T-helper 2 cell treated with Interferon-gamma antibody and Interleukin-4, amounts not matched to agents 5 μg/mL and 100 μg/mL, for 36 hours (primary cell): ENCODE measurements around the gene PNMA8A.

Source experiments
- DNase-seq: peaks from one replicate; pipeline ENCODE4 v3.0.0; 2021; ENCODE audit warnings: low spot score
- H3K27ac Mint-ChIP-seq: one replicate; pipeline ENCODE4 v1.8.0; 2021; ENCODE audit warnings: mild to moderate bottlenecking, mixed read lengths
- H3K27me3 Mint-ChIP-seq: one replicate; pipeline ENCODE4 v1.8.0; 2021; ENCODE audit warnings: low read depth, mixed read lengths
- H3K36me3 Mint-ChIP-seq: one replicate; pipeline ENCODE4 v1.8.0; 2021; ENCODE audit warnings: low read depth, mixed read lengths
- H3K4me1 Mint-ChIP-seq: one replicate; pipeline ENCODE4 v1.8.0; 2021; ENCODE audit warnings: low read depth, mixed read lengths
- H3K4me3 Mint-ChIP-seq: one replicate; pipeline ENCODE4 v1.8.0; 2022; ENCODE audit warnings: mild to moderate bottlenecking, moderate library complexity, mixed read lengths
- H3K9me3 Mint-ChIP-seq: one replicate; pipeline ENCODE4 v1.8.0; 2021; ENCODE audit warnings: mixed read lengths

Gene PNMA8A

GRCh38 chr19:46486358-46486757, 15.0 kb upstream of the PNMA8A start:
- Mint-ChIP-seq H3K27ac (no peak overlapping the region), H3K27me3 (peaks cover 61% of the 10 kb centered on the region), H3K4me1 (peaks cover 5% of the 10 kb centered on the region), H3K36me3 (no peaks in the 10 kb centered on the region), H3K4me3 (no peak overlapping the region), H3K9me3 (no peaks in the 10 kb centered on the region)
- DNase-seq, result no peak

DNA sequence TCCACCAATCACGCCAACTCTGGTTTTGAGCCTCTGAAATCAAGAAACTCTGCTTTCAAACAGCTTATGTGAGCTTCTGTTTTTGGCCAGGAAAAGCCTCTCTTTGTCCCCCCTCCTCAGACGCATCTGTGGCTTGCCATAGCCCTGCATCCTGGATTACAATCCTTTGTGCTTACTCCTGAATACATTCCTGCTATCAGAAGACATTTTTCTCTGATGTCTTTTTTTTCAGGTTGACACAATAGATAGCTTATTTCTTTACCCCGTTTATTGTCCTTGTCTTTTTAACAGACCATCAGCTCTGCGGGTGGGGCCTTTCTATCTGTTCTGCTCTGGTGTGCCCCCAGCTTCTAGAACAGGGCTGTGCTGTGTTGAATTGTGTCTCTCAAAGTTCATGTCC, 13.3 kb upstream of the PNMA8A start:
- Mint-ChIP-seq H3K27me3 (peaks cover 52% of the 10 kb centered on the region), H3K4me3 (no peak overlapping the region), H3K4me1 (peaks cover 5% of the 10 kb centered on the region), H3K36me3 (no peaks in the 10 kb centered on the region), H3K27ac (no peak overlapping the region), H3K9me3 (no peaks in the 10 kb centered on the region)
- no peak for DNase-seq

DNA sequence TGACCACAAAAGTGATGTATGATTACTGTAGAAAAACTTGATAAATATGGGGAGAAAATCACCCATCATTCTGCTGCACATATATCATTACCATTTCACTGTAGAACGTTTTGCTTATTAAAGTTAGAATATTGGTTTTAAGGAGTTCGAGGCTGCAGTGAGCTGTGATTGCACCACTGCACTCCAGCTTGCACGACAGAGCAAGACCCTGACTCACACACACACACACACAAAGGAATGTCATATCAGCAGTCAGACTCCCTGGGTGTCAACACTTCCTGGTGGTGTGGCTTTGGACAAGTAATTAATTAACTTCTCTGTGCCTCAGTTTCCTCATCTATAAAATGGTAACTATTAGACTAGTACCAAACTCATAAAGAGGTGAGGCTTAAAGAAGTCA, 11.3 kb upstream of the PNMA8A start:
- Mint-ChIP-seq H3K27me3 (peaks cover 40% of the 10 kb centered on the region), H3K9me3 (no peaks in the 10 kb centered on the region), H3K4me1 (peaks cover 1% of the 10 kb centered on the region), H3K36me3 (no peaks in the 10 kb centered on the region), H3K27ac (no peak overlapping the region), H3K4me3 (no peak overlapping the region)
- no peak for DNase-seq

- peaks cover 1% of the 10 kb centered on the region for H3K4me1 Mint-ChIP-seq
- H3K27me3 Mint-ChIP-seq, result peaks cover 36% of the 10 kb centered on the region
- H3K9me3 Mint-ChIP-seq, result no peaks in the 10 kb centered on the region
- no peak overlapping the region for H3K27ac Mint-ChIP-seq
- H3K4me3 Mint-ChIP-seq, result no peak overlapping the region
- DNase-seq, result no peak
- no peaks in the 10 kb centered on the region for H3K36me3 Mint-ChIP-seq
Observed at GRCh38 chr19:46481947-46482346, 10.6 kb upstream of the PNMA8A start.

- no peaks in the 10 kb centered on the region for H3K36me3 Mint-ChIP-seq
- H3K27me3 Mint-ChIP-seq, result peaks cover 30% of the 10 kb centered on the region
- no peaks in the 10 kb centered on the region for H3K9me3 Mint-ChIP-seq
- peaks cover 1% of the 10 kb centered on the region for H3K4me1 Mint-ChIP-seq
- H3K27ac Mint-ChIP-seq, result no peak overlapping the region
- DNase-seq, result no peak
- no peak overlapping the region for H3K4me3 Mint-ChIP-seq
Observed at GRCh38 chr19:46481223-46481848, 10.0 kb upstream of the PNMA8A start.

DNA sequence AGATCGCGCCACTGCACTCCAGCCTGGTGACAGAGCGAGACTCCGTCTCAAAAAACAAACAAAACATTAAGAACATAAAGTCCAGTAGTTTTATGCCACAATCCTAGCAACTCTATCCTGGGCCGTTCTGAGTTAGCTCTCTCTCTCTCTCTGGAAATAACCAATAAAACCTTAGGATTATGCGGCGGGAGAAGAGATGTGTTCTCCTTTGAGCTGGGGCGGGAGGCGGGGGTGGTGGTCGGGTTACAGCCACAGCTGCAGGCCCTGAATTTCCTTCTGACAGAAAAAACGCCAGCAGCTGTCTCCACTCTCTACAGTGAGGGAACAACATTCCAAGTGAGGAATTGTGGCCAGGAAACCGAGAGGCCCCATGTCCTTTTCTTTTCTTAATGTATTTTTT, 9.1 kb upstream of the PNMA8A start:
- DNase-seq, result no peak
- Mint-ChIP-seq H3K4me1 (peaks cover 1% of the 10 kb centered on the region), H3K36me3 (no peaks in the 10 kb centered on the region), H3K4me3 (no peak overlapping the region), H3K27ac (no peak overlapping the region), H3K27me3 (peaks cover 28% of the 10 kb centered on the region), H3K9me3 (no peaks in the 10 kb centered on the region)

DNA sequence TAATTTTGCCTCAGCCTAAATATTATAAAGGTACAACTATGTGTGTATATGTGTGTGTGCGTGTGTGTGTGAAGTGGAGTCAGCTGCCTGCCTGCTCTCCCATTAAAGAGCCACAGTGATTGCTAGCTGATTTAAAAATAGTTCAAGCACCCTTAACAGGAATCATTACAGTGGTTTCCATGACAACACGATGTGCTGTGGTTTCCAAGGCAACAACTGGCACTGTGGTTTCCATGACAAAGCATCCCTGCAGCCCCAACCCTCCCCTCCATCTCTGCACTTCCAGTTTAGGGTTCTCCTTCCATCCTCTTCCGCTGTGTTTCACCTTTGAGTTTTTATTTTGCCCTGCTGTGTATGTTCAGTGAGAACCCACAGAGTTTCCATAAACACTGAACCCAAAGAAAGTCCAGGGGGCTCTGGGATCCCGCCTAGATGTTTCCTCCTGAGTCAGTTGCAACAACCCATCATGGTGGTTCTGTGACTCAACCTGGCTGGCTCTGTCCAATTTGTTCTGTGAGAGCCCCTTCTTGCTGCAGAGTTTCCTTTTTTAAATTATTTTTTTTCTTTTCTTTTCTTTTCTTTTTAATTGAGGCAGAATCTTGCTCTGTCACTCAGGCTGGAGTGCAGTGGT, 7.1 kb upstream of the PNMA8A start:
- peak overlapping the region; percentile 26 for H3K27ac Mint-ChIP-seq
- H3K27me3 Mint-ChIP-seq, result peaks cover 40% of the 10 kb centered on the region

GRCh38 chr19:46475986-46476385, 4.6 kb upstream of the PNMA8A start:
- DNase-seq, result no peak

More for the DNA sequence above, 7.1 kb upstream of the PNMA8A start:
- Mint-ChIP-seq H3K36me3 (no peaks in the 10 kb centered on the region), H3K4me3 (no peak overlapping the region), H3K4me1 (peaks cover 1% of the 10 kb centered on the region), H3K9me3 (no peaks in the 10 kb centered on the region)
- no peak for DNase-seq

DNA sequence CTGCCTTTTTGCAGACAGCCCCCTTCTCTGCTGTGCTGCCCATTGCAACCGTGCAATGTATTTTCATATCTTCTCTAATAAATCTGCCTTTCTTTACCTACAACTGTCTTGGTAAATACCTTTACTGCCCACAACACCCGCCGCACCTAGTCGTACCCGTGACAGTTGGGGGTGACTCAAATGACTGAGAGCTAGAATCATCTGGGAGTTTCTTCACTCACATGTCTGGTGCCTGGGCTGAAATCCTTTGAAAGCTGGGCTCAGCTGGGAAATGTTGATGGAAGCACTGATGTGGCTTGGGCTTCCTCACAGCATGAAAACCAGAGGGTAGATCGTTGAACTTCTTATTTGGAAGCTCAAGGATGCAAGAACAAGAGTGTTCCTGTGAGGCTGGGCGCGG, 2.8 kb upstream of the PNMA8A start:
- Mint-ChIP-seq H3K27me3 (peaks cover 50% of the 10 kb centered on the region), H3K4me3 (no peak overlapping the region), H3K27ac (no peak overlapping the region), H3K4me1 (peaks cover 1% of the 10 kb centered on the region), H3K9me3 (no peaks in the 10 kb centered on the region), H3K36me3 (no peaks in the 10 kb centered on the region)
- DNase-seq, result no peak

More at GRCh38 chr19:46475986-46476385, 4.6 kb upstream of the PNMA8A start:
- Mint-ChIP-seq H3K36me3 (no peaks in the 10 kb centered on the region), H3K27me3 (peaks cover 40% of the 10 kb centered on the region), H3K4me3 (no peak overlapping the region), H3K27ac (no peak overlapping the region), H3K9me3 (no peaks in the 10 kb centered on the region), H3K4me1 (peaks cover 1% of the 10 kb centered on the region)

DNA sequence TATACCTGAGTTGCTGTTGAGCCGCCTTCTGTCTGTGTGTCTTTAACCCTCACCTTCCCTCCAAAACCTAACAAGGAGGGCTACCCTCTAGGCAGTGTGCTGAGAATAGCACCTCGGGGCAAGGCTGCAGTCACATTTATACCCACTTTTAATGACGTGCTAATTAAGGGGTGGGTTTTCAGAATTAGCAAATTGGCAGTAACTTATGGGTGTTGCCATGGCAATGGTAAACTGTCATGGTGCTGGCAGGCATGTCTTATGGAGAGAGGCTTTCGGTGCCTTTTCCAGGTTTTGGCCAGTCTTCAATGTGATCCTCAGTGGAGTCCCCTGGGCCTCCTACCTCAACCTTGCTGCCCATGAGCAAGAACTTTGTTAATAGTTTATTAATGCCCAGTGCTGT, 1.2 kb upstream of the PNMA8A start:
- Mint-ChIP-seq H3K27me3 (peaks cover 47% of the 10 kb centered on the region), H3K4me1 (no peaks in the 10 kb centered on the region), H3K9me3 (no peaks in the 10 kb centered on the region), H3K27ac (no peak overlapping the region), H3K36me3 (no peaks in the 10 kb centered on the region), H3K4me3 (no peak overlapping the region)
- DNase-seq, result no peak

DNA sequence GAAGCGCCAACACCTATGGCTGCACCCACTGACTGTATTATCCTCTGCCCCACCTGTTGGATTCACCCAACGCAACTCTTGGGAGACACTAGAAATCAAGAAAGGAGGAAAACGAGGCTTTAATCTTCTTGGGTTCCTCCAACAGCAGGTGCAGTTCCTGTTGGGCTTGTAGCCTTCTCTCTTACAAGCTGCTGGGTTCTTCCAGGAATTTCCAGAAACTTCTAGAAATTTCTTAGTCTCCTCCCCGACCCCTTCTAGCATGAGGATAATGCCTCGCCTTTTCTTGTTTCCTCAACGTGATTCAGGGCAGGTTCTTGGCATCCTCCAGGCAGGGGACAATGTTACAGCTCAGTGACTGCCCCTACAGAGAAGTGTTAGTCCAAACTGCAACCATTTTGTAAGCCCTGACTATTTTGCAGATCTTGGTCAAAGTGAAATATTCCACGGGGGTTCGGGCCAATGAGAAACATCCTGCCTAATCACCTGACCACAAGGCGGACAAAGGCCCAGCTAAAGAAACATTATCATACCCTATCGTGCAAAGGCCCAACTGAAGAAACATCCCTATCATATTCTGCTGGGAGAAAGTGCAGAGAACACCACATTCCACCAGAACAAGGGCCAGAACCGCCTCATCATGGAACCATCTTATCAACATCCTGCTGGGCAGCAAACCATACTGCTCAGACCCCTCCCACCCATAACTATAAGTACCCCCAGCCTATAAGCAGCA, 614 bp upstream of the PNMA8A start:
- Mint-ChIP-seq H3K36me3 (no peaks in the 10 kb centered on the region), H3K9me3 (no peaks in the 10 kb centered on the region), H3K27ac (no peak overlapping the region), H3K27me3 (peaks cover 48% of the 10 kb centered on the region), H3K4me3 (no peak overlapping the region), H3K4me1 (no peaks in the 10 kb centered on the region)
- DNase-seq, result no peak

DNA sequence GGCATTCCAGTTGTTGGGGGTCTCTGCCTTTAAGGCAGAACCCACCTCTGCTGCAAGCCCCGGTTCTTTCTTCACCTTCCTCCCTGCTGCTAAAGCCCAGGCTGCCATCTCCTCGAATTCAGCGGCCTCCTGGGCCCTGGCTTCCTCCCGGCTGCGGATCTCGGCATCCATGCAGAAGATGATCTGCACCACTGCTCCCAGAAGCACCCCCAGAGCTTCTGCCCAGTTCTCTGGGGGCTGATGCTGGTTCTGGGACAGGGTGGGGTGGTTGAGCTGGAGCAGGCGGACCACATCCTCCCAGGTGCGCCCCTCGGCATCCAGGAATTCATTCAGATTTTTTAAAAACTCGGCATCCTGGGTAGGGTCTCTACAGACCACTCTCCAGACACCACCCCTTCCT, 987 bp downstream of the PNMA8A start:
- no peak for DNase-seq
- H3K27me3 Mint-ChIP-seq, result peaks cover 51% of the 10 kb centered on the region
- H3K9me3 Mint-ChIP-seq, result no peaks in the 10 kb centered on the region
- H3K4me3 Mint-ChIP-seq, result no peak overlapping the region
- H3K36me3 Mint-ChIP-seq, result no peaks in the 10 kb centered on the region
- H3K4me1 Mint-ChIP-seq, result no peaks in the 10 kb centered on the region
- no peak overlapping the region for H3K27ac Mint-ChIP-seq

- H3K9me3 Mint-ChIP-seq, result no peaks in the 10 kb centered on the region
- H3K4me1 Mint-ChIP-seq, result no peaks in the 10 kb centered on the region
- peaks cover 51% of the 10 kb centered on the region for H3K27me3 Mint-ChIP-seq
- no peak overlapping the region for H3K4me3 Mint-ChIP-seq
- H3K36me3 Mint-ChIP-seq, result no peaks in the 10 kb centered on the region
- H3K27ac Mint-ChIP-seq, result no peak overlapping the region
- DNase-seq, result no peak
Observed at GRCh38 chr19:46469541-46470185, 1.7 kb downstream of the PNMA8A start.

DNA sequence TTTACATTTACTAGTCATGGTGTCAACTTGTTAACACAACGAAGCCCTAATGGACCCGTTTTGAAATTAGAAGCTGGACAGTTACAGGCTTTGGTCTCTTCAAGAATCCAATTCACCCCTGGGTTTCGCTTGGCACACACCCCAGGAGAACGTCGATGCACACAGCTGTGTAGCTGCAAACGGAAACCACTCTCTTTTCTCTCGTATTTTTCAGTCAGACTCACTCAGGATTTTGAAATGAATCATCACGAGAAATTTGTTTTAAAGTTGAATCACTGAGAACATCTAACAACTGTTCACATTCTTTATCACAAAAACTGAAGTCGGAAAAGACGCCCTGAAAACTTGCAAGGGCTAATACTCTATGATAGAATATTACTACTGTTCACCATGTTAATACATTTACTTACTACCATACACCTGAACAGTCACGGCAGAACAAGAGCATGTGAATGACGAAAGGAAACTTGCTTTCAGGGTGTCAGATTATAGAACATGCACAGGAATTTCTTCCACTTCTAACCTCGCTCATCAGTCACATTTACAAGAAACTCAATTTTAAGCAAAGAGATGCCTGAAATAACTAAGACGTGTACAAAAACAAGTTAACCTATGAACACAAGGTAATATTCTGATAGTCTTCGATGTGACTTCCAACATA, 4.7 kb downstream of the PNMA8A start:
- no peaks in the 10 kb centered on the region for H3K9me3 Mint-ChIP-seq
- no peaks in the 10 kb centered on the region for H3K4me1 Mint-ChIP-seq
- H3K27ac Mint-ChIP-seq, result no peak overlapping the region
- H3K4me3 Mint-ChIP-seq, result no peak overlapping the region
- no peak for DNase-seq
- no peaks in the 10 kb centered on the region for H3K36me3 Mint-ChIP-seq
- peaks cover 23% of the 10 kb centered on the region for H3K27me3 Mint-ChIP-seq
